GM21390 (cell line): ENCODE measurements around the gene RGMB.
"Not testable (repeated sequence)": the region's sequence is repeated elsewhere in the genome, so short reads cannot be mapped to it uniquely, and the experiment has no call there.

Experiments used
- ATAC-seq: cut with Tn5 transposase; IDR thresholded peaks from one replicate; pipeline ENCODE4 v1.9.1; 2021; ENCODE audit not compliant: unreplicated experiment

The RGMB gene, protein sequence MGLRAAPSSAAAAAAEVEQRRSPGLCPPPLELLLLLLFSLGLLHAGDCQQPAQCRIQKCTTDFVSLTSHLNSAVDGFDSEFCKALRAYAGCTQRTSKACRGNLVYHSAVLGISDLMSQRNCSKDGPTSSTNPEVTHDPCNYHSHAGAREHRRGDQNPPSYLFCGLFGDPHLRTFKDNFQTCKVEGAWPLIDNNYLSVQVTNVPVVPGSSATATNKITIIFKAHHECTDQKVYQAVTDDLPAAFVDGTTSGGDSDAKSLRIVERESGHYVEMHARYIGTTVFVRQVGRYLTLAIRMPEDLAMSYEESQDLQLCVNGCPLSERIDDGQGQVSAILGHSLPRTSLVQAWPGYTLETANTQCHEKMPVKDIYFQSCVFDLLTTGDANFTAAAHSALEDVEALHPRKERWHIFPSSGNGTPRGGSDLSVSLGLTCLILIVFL

DNA sequence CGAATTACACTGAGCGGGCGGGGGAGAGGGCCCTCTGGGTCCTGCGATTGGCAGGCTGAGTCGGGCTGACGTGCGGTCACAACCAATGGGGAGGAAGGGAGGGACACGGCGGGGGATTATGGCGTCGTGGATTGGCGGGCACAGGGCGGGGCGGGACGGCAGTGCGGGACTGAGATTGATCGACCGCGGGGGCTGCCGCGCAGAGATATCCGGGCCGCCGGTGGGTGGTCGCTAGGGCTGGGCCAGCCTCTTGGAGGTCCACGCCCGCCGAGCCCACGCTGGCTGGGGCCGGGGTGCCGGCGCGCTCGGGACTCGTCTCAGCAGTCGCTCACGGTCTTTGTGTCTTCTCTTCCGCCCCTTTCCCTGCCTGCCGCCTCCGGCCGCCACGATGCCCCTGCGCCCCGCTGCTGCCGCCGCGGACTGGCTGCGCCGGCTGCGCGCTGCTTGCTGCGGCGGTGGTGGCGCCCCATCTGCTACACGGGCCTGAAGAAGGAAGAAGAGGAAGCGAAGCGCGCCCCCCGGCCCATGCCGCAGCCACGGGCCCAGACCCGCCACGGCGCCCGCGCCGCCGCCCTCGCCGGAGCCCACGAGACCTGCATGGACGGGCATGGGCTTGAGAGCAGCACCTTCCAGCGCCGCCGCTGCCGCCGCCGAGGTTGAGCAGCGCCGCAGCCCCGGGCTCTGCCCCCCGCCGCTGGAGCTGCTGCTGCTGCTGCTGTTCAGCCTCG is at the start of gene RGMB:
Gene RGMB, plus strand, starts transcription at position 200 of the 728 bp plus-strand sequence. Its CDS starts 408 bp downstream, at position 608.
- ATAC-seq = peak; percentile 78

DNA sequence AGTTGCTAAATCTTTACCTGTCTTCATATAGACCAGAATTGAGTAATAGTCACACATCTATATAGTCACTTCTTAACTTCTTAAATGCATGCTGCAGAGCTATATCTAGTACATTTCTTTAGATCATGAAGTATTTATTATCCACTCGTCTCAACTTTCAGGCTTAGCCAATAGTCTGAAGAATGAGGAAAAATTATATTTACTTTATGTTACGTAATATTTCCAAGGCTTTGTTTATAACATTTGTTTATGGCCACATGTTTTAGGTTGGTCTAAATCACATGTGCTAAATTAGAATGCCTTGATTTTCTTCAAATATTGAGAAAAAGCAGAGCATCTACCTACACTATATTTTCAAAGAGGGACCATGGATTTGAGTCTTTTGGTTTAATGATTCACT is 47.2 kb upstream of the RGMB start:
- no peak for ATAC-seq

DNA sequence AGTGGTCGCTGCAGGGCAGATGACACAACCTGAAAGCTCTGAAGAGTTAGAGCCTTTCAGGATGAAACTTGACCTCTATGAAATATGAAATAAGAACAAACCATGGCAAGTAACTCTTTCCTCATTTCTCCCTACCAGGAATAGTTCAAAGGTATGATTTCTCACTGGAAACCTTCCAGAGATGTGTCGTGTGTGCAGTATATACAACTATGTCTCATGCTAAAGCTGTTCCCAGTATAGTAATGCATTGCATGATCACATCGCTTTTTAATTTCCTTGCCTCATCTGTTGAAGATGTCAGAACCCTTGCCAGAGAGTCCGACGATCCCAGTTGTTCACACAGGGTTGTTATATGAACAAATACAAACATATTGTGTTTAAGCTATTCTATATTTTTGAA is 45.8 kb upstream of the RGMB start:
- no peak for ATAC-seq

DNA sequence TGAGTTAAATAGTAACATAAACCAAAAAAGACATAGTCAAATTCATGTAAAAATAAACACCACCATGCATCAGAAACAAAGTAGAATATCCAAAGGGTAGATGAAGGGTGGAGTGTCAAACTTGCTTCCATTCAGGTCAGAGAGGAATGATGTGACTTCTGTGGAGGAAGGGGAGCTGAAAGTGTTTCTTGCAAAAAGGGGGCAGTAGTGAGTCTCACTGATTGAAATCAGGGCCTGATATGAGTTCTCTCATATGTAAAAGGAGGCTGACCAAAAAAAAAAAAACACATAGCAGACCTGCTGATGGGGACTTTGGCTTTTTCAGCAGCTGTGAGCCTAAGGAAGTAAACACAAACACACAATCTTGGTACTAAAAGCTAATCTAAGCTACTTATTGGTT is 38.8 kb upstream of the RGMB start:
- ATAC-seq = no peak

DNA sequence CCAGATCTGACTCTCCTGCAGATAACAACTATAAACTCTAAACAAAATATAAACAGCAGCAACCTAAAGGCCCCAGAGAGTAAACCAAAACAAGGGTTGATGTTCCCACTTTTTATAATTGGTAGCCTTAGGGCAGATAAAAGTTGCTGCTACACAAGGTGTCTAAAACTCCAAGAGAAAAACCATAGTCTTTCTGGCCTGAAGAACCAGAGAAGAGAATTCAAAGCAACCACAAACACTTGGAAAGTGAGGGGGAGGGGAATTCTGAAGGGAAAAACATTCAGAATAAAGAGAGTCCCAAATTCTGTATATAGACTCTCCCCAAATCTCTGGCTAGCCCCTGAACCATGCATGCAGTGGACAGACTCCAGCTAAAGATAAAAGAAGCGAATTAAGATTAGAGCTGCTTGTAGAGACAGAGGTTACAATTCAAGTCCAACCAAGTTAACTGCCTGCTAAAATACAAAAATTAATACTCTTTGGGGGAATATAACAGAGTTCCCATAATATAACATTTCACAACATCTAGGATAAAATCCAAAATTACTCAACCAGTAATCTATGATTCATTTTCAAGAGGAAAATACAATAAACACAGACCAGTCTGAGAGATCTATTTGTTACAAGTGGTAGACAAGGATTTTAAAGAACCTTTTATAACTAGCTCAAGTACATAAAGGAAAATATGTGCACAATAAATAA is 37.5 kb upstream of the RGMB start:
- ATAC-seq = no peak

DNA sequence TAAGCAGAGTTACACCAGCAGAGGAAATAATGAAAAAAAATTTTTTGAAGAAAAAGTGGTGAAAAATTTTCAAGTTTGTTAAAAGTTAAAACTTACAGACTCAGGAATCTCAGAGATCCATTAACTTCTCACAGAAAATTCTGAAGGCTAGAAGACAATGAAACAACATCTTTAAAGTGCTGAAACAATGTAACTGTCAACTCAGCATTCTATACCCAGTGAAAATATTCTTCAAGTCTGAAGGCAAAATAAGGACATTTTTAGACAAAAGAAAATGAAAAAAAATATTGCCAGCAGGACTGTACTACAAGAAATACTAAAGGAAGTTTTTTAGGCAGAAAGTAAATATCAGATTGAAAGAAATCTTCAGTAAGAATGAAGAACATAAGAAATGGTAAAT is 36.7 kb upstream of the RGMB start:
- ATAC-seq = no peak

DNA sequence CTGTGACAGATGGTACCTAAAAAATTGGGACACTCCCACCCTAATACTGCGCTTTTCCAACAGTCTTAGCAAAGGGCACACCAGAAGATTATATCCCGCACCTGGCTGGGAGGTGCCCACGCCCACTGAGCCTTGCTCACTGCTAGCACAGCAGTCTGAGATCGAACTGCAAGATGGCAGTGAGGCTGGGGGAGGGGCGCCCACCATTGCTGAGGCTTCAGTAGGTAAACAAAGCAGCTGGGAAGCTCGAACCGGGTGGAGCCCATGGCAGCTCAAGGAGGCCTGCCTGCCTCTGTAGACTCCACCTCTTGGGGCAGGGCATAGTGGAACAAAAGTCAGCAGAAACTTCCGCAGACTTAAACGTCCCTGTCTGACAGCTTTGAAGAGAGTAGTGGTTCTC is 36.0 kb upstream of the RGMB start:
- not testable (repeated sequence) for ATAC-seq

DNA sequence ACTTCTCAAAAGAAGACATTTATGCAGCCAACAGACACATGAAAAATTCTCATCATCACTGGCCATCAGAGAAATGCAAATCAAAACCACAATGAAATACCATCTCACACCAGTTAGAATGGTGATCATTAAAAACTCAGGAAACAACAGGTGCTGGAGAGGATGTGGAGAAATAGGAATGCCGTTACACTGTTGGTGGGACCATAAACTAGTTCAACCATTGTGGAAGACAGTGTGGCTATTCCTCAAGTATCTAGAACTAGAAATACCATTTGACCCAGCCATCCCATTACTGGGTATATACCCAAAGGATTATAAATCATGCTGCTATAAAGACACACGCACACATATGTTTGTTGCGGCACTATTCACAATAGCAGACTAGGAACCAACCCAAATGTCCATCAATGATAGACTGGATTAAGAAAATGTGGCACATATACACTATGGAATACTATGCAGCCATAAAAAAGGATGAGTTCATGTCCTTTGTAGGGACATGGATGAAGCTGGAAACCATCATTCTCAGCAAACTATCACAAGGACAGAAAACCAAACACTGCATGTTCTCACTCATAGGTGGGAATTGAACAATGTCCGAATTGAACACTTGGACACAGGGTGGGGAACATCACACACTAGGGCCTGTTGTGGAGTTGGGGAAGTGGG is 34.8 kb upstream of the RGMB start:
- not testable (repeated sequence) for ATAC-seq

DNA sequence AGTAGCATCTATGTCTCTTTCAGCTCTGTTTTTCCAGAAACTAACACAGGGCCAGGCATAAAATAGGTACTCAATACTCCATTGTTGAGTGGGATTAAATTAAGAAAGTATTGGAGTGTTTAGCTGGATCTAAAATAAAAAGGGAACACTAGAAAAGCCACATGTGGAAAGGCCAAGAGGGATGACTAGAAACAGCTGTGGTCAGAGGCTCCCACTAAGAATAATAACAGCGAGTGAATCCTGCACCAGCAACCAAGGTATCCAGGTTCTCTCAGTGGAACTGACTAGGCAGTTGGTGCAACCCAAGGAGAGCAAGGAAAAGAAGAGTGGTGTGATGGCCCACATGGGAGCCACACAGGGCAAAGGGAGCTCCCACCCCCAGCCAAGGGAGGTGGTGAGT is 31.5 kb upstream of the RGMB start:
- ATAC-seq = no peak

DNA sequence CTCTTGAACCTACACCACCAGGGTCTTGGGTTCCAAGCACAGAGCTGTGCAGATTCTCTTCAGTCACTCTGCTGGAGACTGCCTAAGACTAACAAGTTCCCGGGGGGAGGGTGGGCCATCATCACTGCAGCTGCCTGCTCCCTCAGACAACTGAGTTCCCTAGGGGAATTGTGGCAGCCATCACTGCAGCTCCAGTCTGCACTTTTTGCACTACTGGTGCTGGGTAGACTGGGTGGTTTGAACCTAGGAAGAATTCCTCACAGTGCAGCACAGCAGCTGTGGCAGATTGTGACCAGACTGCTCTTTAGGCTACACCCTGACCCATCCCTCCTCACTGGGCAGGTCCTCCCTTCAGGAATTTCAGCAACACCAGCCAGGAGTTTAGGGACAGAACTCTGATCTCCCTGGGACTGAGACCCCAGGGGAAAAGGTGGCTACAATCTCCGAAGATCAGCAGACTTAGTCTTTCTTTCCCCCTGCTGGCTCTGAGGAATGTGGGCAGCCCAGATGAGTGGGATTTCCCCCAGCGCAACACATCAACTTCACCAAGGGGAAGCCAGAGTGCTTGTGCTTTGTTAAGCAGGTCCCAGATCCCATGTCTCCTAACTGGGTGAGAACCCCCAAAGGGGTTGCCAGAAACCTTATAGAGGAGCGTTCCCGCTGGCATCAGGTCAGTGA is 30.9 kb upstream of the RGMB start:
- no peak for ATAC-seq

DNA sequence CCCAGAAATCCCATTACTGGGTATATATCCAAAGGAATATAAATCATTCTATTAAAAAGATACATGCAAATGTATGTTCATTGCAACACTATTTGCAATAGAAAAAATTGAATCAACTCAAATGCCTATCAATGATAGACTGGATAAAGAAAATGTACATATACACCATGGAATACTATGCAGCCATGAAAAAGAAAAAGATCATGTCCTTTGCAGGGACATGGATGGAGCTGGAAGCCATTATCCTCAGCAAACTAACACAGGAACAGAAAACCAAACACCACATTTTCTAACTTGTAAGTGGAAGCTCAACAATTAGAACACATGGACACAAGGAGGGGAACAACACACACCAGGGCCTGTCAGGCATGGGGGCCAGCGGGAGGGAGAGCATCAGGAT is 25.2 kb upstream of the RGMB start:
- not testable (repeated sequence) for ATAC-seq

DNA sequence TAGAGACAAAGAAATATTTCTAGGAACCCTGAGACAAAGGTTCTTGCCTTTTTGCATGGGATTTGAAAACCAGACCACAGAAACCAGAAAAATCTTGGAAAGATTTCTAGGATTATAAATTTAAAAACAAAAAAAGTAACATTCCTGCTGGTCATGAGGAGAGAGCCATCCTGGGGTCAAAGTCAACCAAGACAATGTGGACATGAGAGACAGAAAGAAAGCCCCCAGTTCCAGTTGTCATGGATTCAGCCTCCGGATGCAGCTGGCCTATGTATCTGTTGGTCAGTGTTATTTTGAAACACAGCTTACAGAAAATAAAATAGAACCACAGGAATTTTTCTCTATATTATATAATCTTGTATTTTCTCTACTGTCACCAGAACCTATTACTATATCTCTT is 24.4 kb upstream of the RGMB start:
- ATAC-seq = no peak

DNA sequence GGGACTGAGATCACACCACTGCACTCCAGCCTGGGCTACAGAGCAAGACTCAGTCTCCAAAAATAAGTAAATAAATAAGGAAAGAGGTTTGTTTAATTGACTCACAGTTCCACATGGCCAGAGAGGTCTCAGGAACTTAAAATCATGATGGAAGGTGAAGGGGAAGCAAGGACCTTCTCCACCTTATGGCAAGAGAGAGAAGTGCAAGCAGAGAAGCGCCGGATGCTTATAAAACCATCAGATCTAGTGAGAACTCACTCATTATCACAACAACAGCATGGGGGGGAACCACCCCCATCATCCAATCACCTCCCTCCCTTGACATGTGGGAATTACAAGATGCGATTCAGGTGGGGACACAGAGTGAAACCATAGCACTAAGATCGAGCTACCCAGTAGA is 22.8 kb upstream of the RGMB start:
- peak; percentile 76 for ATAC-seq

DNA sequence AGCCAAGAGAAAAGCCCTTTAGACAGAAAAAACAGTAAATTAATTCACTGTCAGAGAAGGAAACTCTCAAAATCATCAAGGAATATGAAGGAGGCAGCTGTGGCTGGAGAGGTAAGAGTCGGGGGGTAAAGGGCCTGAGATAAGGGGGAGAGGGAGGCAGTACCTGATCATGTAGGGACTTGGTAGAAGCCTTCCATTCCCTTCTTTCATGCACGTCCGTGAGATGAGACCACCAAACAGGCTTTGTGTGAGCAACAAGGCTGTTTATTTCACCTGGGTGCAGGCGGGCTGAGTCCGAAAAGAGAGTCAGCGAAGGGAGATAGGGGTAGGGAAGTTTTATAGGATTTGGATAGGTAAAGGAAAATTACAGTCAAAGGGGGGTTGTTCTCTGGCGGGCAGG is 21.1 kb upstream of the RGMB start:
- ATAC-seq = not testable (repeated sequence)

DNA sequence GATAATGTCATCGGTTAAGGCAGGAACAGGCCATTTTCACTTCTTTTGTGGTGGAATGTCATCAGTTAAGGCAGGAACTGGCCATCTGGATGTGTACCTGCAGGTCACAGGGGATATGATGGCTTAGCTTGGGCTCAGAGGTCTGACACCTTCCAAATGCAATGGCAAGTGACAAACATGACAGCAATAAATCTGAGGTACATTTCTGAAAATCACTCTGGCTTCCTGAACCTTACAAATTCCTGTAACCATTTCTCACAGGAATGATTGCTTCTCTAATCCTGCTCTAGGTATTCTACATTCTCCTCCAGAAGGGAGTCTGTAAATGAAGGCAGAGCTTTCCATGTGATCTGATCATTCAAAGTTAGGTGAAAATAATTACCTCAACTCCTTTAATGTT is 20.7 kb upstream of the RGMB start:
- not testable (repeated sequence) for ATAC-seq

DNA sequence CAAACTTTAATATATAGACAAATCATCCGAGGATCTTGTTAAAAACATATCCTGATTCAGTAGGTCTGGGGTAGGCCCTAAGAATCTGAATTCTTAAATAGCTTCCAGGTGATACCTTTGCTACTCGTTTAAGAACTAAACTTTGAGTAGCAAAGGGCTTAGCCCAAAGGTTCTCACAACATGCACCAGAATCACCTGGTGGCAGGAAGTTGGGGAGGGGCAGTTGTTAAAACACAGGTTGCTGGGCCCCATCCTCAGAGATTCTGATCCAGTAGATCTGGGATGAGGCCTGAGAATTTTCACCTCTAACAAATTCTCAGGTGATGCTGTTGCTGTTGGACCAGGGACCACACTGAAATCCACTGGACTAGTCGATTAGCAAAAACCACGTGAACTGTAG is 20.0 kb upstream of the RGMB start:
- ATAC-seq = no peak

DNA sequence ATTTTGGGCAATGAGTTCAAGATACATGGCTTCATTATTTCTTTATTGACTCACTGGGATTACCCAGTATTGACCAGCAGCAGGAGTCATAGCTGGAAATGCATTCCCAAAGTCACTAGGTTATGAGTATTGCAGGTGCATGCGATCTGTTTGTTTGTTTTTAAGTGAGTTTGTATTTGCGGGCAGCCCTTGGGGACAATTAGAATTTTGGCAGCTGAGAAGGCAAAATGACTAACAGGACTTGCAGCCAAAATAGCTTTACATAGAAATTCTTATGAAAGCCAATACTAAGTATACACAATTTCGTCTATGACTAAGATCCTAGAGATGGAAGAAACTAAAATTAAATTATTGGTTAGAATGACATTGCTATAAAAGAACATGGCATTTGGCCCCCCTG is 18.1 kb upstream of the RGMB start:
- ATAC-seq = no peak

DNA sequence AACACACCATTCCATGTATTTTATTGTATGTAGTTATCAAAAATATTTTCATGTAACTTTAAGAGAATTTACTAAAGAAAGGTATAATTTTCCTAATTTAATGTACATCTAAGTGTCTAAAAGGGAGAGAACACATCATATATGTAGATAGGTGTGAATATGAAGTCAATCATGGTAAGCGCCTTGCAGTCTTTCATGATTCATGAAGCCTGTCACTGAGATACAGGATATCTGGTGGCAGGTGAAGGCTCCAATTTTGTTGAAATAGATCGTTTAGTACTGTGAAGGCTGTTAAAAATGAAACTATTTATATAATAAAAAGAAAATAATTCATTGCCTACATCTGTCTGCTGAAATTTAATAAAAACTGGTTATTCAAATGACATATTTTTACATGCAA is 15.5 kb upstream of the RGMB start:
- ATAC-seq = no peak

DNA sequence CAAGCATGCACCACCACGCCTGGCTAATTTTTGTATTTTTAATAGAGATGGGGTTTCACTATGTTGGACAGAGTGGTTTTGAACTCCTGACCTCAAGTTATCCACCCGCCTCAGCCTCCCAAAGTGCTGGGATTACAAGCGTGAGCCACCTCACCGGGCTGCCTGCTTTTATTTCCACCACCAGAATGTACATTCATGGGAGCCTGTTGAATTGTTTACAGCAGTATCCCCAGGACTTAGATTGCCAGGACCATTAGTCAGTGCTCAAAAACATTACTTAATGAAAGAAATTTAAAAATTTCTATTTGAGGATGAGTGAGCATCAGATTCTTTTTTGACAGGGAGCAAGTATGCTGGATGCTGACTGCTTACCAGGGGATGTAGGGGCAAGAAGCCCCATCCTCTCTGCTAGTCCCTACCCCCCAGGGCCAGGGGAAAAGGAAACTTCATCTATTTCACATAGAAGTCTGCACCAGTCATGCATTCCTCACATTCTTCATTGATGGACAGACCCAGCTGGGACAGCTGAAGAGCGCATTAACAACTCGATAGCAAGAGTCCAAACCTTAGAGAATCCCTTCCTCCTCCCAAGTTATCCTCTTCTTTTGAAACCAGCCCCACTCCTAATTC is 10.3 kb upstream of the RGMB start:
- ATAC-seq = no peak

DNA sequence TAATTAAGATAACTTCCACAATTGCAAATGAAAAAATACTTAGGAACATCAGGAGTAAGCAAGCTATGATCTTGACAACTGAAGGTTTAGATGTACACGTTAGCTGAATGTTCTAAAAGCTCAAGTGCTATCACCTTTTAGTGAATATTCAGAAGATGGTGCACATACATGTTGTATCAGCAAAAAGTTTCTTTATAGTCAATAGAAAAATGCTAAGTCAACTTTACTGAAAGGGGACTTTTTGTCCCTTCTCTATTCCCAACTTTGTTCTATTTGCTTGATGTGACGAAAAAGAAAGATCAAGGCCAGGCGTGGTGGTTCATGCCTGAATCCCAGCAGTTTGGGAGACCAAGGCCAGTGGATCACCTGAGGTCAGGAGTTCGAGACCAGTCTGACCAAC is 7.6 kb upstream of the RGMB start:
- no peak for ATAC-seq
